Measurements from ENCODE around the gene FBXO48.
A peak's percentile ranks its signal among the peaks of the same experiment; 100 is the strongest.
"Not testable (repeated sequence)": the region's sequence is repeated elsewhere in the genome, so short reads cannot be mapped to it uniquely, and the experiment has no call there.

The FBXO48 gene, protein sequence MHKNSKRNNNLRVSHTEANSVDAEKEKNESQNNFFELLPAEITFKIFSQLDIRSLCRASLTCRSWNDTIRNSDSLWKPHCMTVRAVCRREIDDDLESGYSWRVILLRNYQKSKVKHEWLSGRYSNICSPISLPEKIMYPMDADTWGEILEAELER

GRCh38 chr2:68467077-68467960 is at the start of gene FBXO48, which contains the start of gene APLF:
Gene FBXO48 (minus strand): TSS chr2:68467294. CDS start chr2:68465145, 2,149 bp downstream.
Gene APLF (plus strand): TSS chr2:68467585. CDS start chr2:68467732, 147 bp downstream.
- peak; percentile 99 for DNase-seq (ENCODE audit: low spot score)

DNA sequence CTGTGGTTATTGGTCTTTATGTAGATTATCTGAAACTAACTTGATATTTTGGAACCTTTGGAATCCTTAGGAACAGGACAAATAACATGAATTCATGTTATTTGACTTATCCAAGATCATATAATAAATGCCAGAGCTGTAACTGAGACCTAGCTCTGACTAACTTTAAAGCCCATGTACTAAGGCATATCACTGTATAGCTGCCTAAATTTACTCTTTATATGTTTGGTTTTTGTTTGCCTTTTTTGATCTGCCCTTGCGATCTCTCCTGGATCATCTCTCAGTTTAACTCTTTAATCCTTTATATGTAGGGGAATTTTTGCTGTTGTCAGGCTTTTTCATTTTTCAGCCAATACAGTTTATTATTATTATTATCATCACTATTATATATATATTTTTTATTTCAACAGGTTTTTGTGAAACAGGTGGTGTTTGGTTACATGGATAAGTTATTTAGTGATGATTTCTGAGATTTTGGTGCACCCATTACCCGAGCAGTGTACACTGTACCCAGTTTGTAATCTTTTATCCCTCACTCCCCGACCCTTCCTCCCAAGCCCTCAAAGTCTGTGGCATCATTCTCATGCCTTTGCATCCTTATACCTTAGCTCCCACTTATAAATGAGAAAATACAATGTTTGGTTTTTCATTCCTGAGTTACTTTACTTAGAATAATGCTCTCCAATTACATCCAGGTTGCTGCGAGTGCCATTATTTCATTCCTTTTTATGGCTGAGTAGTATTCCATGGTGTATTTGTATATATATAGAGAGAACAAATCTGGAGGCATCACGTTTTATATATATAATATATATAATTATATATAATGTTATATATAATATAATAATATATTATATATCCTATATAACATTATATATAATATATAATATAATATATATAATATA is 49.2 kb upstream of the FBXO48 start:
- DNase-seq (ENCODE audit: low spot score): no peak

GRCh38 chr2:68514316-68514929 is 47.3 kb upstream of the FBXO48 start:
- no peak for DNase-seq (ENCODE audit: low spot score)

DNA sequence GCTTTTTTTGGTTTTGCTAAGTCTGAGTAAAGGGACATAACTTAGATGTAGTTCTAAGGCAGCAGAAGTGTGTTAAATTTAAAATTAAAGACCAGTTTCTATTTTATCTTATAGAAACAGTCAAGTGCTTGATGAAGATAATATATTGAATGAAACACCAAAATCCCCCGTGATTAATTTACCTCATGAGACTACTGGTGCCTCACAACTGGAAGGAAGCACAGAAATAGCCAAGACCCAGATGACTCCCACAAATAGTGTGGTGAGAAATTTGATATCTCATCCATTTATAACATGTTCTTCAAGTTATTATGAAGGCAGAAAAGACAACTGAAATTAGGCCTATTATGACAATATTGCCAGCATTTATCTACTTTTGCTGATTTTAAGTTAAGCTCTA is 45.9 kb upstream of the FBXO48 start:
- DNase-seq (ENCODE audit: low spot score): no peak

- no peak for DNase-seq (ENCODE audit: low spot score)
These were observed 45.2 kb upstream of the FBXO48 start for GRCh38 chr2:68512326-68512725.

DNA sequence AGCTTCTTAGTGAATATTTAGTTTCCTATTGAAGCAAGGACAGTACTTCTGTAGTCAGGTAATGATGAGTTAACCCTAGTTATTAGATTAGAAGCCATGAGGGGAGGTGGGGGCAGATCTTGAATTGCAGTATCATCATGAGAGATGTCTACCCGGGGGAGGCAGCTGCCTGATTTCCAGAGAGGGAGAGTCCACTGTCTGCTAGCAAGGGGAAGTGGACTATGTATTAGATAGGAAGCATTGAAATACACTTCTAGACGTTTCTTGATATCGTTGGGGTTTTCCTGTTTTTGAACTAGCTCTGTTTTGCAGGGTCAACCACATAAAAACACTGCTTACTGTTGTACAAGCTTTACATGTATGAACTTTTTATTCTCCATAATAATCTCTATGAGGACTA is 39.1 kb upstream of the FBXO48 start:
- DNase-seq (ENCODE audit: low spot score): peak; percentile 16

GRCh38 chr2:68505603-68506159 is 38.6 kb upstream of the FBXO48 start:
- DNase-seq (ENCODE audit: low spot score): no peak

DNA sequence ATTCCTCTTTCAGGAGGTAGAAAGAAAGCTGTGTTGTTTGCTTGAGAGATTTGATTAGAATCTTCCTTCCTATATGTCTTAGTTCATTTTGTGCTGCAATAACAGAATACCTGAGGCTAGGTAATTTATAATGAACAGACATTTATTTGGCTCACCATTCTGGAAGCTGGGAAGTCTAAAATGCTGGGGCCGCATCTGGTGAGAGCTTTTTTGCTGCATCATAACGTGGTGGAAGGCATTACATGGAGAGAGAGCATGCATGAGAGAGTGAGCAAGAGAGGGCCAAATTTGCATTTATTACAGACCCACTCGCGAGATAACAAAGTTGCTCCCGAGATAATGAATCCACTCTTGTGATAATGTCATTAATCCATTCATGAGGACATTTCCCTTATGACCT is 34.7 kb upstream of the FBXO48 start:
- DNase-seq (ENCODE audit: low spot score): no peak

DNA sequence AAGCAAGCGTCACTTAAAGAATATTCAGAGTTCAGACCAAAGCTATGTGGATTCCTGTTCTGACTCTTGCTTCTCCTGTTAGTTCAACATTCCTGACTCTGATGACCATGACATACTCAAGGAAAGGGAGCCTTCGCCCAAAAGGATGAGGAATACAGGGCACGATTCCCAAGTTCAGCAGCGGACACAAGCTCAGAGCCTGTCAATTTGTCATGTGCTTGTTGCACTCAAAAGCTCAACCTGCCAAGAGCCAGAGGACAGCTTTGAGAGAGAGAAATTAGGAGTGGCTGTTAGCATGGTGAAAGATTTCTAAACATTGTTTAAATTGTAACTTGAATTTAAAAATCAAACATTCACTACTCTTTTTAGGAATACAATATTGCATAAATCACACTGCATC is 33.6 kb upstream of the FBXO48 start:
- no peak for DNase-seq (ENCODE audit: low spot score)

DNA sequence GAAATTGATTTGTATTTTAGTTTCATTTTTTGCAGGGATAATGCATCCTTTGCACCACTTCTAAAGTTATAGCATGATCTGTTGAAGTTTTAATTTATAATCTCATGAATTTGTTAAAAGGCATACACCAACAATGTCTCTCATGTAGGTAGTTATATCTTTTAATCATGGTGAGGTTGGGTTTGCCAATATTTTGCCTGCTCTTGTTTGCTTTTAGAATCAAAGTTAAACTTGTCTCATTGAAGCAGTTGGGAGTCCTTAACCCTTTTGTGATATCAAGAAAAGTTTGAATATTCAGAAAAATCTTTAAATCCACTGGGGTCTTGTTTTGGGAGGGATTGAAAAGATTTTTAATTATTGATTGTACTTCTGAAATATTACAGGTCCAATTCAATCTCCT is 32.0 kb upstream of the FBXO48 start:
- no peak for DNase-seq (ENCODE audit: low spot score)

GRCh38 chr2:68491582-68491981 is 24.5 kb upstream of the FBXO48 start:
- no peak for DNase-seq (ENCODE audit: low spot score)

DNA sequence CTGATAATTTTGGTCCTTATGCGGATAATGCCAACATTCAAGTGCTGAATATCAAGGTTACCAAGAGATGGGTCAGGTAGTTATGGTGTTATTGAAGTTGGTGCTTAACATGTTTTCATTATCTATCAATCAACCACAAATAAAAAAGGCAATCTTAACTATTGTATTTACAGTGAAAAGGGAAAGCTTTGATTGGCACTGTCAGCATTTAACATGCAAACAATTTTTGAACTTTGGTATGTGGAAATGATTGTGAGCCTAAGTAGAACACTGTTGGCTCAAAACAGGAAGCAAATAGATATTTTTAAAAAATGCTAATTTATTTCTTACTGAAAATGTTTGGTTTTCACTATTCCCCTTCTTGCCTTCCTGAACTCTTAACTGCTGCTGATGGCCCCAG is 22.2 kb upstream of the FBXO48 start:
- no peak for DNase-seq (ENCODE audit: low spot score)

DNA sequence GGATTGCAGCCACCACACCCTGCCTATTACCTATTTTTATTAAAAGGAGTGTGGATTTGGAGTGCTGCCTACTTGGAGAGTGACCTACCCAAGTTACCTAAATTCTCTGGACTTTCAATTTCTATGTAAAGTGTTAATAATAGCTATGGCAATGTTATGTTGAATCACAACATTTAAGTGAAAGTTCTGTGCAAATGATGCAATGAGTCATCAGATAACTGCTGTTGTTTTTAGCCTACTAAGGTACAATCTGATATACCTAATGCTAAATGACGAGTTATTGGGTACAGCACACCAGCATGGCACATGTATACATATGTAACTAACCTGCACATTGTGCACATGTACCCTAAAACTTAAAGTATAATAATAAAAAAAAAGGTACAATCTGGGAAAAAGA is 21.5 kb upstream of the FBXO48 start:
- DNase-seq (ENCODE audit: low spot score): not testable (repeated sequence)

DNA sequence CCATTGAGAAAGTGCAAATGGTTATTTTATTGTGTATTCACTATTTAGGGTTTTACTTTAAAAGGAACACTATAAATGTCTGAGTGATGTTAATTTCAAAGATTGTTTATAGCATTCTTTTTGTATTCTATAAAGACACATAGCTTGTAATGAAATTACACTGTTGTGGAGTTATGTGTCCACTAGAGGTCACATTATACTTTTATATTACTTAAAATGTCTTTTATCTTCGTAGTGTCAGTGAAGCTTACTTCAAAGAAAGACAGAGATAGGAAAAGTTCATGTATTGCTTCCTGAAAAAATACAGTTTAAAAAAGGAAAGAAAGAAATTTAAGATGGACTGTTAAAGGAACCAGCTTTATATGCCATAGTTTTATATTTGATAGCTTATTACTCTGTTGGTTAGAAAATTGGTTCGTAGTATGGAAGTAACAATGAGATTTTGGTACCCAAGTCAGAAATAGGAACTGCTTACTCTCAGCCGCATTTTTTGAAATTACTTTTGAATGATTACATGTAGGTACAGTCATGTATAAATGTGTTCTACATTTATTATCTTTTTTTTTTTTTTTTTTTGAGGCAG is 20.8 kb upstream of the FBXO48 start:
- no peak for DNase-seq (ENCODE audit: low spot score)

- no peak for DNase-seq (ENCODE audit: low spot score)
These were observed 15.9 kb upstream of the FBXO48 start for GRCh38 chr2:68483011-68483410.

- no peak for DNase-seq (ENCODE audit: low spot score)
These were observed 15.3 kb upstream of the FBXO48 start for GRCh38 chr2:68482296-68482820.

DNA sequence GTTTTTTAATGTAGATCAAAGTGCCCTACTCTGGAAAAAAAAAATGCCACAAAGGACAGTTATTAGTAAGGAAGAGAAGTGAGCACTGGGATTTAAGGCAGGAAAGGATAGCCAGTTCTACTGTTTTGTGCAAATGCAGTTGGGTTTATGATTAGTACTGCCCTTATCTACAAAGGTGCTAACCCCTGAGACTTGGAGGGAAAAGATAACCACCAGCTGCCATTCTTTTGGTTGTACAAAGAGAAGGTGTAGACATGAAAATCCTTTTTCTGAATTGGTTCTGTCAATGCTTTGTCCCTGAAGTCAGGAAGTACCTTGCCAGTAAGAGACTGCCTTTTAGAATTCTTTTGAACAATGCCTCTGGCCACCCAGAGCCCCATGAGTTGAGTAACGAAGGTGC is 11.6 kb upstream of the FBXO48 start:
- DNase-seq (ENCODE audit: low spot score): no peak

- no peak for DNase-seq (ENCODE audit: low spot score)
These were observed 9.4 kb upstream of the FBXO48 start for GRCh38 chr2:68476454-68476853.

- DNase-seq (ENCODE audit: low spot score): no peak
These were observed 8.5 kb upstream of the FBXO48 start for GRCh38 chr2:68475576-68475975.

- DNase-seq (ENCODE audit: low spot score): no peak
These were observed 8.0 kb upstream of the FBXO48 start for GRCh38 chr2:68475110-68475509.

DNA sequence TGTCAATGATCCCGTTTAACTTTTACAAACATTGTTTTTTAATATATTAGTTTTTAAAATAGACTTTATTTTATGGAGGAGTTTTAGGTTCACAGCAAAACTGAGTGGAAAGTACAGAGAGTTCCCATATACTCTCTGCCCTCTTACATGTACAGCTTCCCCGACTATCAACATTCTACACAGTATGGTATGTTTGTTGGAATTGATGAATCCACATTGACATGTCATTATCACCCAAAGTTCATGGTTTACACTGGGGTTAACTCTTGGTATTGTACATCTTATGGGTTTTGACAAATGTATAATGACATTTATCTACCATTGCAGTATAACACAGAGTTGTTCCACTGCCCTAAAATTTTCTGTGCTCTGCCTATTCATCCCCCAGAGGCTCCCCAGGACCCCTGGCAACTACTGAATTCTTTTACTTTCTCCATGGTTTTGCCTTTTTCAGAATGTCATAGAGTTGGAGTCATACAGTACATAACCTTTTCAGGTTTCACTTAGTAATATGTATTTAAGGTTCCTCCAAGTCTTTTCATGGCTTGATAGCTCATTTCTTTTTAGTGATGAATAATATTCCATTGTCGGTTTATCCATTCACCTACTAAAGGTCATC is 5.8 kb upstream of the FBXO48 start:
- no peak for DNase-seq (ENCODE audit: low spot score)
